Activated CD8-positive, alpha-beta memory T cell treated with anti-CD3 and anti-CD28 coated beads, Interleukin-2, amount 50 U/mL, for 1 hour (primary cell): ENCODE results near the gene AMDHD2.
A peak's percentile ranks its signal among the peaks of the same experiment; 100 is the strongest.
"Not testable (repeated sequence)": the region's sequence is repeated elsewhere in the genome, so short reads cannot be mapped to it uniquely, and the experiment has no call there.

Experiments used
- DNase-seq: peaks from one replicate; pipeline ENCODE4 v3.0.0-alpha.2; 2020; ENCODE audit errors: extremely low read depth

The AMDHD2 gene

GRCh38 chr16:2517954-2518605 lies 2.1 kb upstream of the AMDHD2 start:
- DNase-seq = no peak

GRCh38 chr16:2518823-2519710 lies 1.1 kb upstream of the AMDHD2 start:
- no peak for DNase-seq

- DNase-seq = no peak
These were observed 475 bp upstream of the AMDHD2 start for GRCh38 chr16:2519711-2520080.

- no peak for DNase-seq
These were observed 787 bp downstream of the AMDHD2 start for GRCh38 chr16:2520784-2521531.

GRCh38 chr16:2523801-2524231 lies 3.6 kb downstream of the AMDHD2 start:
- DNase-seq = no peak

GRCh38 chr16:2524339-2524938 lies 4.3 kb downstream of the AMDHD2 start:
- DNase-seq = no peak

GRCh38 chr16:2526135-2526534 lies 6.0 kb downstream of the AMDHD2 start:
- DNase-seq = no peak

GRCh38 chr16:2527071-2527783 lies 7.1 kb downstream of the AMDHD2 start:
- no peak for DNase-seq

- DNase-seq = no peak
These were observed 7.6 kb downstream of the AMDHD2 start for GRCh38 chr16:2527784-2528100.

GRCh38 chr16:2528161-2529060 lies 8.2 kb downstream of the AMDHD2 start:
- DNase-seq = no peak

- no peak for DNase-seq
These were observed 9.1 kb downstream of the AMDHD2 start for GRCh38 chr16:2529061-2529931.

GRCh38 chr16:2529961-2530628 lies 9.9 kb downstream of the AMDHD2 start:
- DNase-seq = no peak

GRCh38 chr16:2530629-2531318 lies 10.6 kb downstream of the AMDHD2 start:
- no peak for DNase-seq

GRCh38 chr16:2531371-2531695 lies 11.2 kb downstream of the AMDHD2 start, which contains the start of gene CEMP1:
Gene CEMP1, minus strand, starts transcription at chr16:2531408. Its CDS starts 335 bp downstream, at chr16:2531073.
- DNase-seq = no peak

- peak; percentile 90 for DNase-seq
These were observed 11.7 kb downstream of the AMDHD2 start for GRCh38 chr16:2531696-2532493.

GRCh38 chr16:2532494-2533141 lies 12.4 kb downstream of the AMDHD2 start:
- no peak for DNase-seq

- DNase-seq = not testable (repeated sequence)
These were observed 13.1 kb downstream of the AMDHD2 start for GRCh38 chr16:2533142-2533755.
